GM19328 (cell line): ENCODE measurements around the gene TEN1.
"Not testable (repeated sequence)": the region's sequence is repeated elsewhere in the genome, so short reads cannot be mapped to it uniquely, and the experiment has no call there.

Source experiments
- ATAC-seq: cut with Tn5 transposase; IDR thresholded peaks from one replicate; pipeline ENCODE4 v1.9.1; 2021; ENCODE audit warnings: mild to moderate bottlenecking, moderate library complexity; ENCODE audit not compliant: unreplicated experiment

TEN1 gene

GRCh38 chr17:76024353-76024752 lies 45.3 kb downstream of the TEN1 start:
- ATAC-seq = no peak

GRCh38 chr17:76025294-76025693 lies 46.3 kb downstream of the TEN1 start:
- ATAC-seq = no peak

- no peak for ATAC-seq
These were observed 47.7 kb downstream of the TEN1 start for GRCh38 chr17:76026714-76027158.

- ATAC-seq = no peak
These were observed 48.3 kb downstream of the TEN1 start, which contains the start of gene EVPL for GRCh38 chr17:76027159-76027839. Gene EVPL (minus strand): TSS chr17:76027306. CDS start chr17:76027198, 108 bp downstream.

GRCh38 chr17:76032073-76032779 lies 53.2 kb downstream of the TEN1 start:
- no peak for ATAC-seq

GRCh38 chr17:76032780-76033108 lies 53.7 kb downstream of the TEN1 start:
- ATAC-seq = no peak

- no peak for ATAC-seq
These were observed 54.1 kb downstream of the TEN1 start for GRCh38 chr17:76033139-76033538.

GRCh38 chr17:76034428-76035350 lies 55.6 kb downstream of the TEN1 start:
- no peak for ATAC-seq

- ATAC-seq = no peak
These were observed 57.6 kb downstream of the TEN1 start for GRCh38 chr17:76036497-76037261.

GRCh38 chr17:76038050-76038449 lies 59.0 kb downstream of the TEN1 start:
- no peak for ATAC-seq

- ATAC-seq = no peak
These were observed 60.1 kb downstream of the TEN1 start for GRCh38 chr17:76039121-76039520.

- no peak for ATAC-seq
These were observed 61.3 kb downstream of the TEN1 start for GRCh38 chr17:76040376-76040775.

- not testable (repeated sequence) for ATAC-seq
These were observed 63.8 kb downstream of the TEN1 start for GRCh38 chr17:76042868-76043267.

GRCh38 chr17:76044475-76045007 lies 65.5 kb downstream of the TEN1 start:
- ATAC-seq = not testable (repeated sequence)

- no peak for ATAC-seq
These were observed 67.0 kb downstream of the TEN1 start for GRCh38 chr17:76046064-76046463.

- ATAC-seq = no peak
These were observed 69.1 kb downstream of the TEN1 start for GRCh38 chr17:76048025-76048605.

GRCh38 chr17:76048711-76049110 lies 69.7 kb downstream of the TEN1 start:
- no peak for ATAC-seq

- ATAC-seq = no peak
These were observed 70.2 kb downstream of the TEN1 start for GRCh38 chr17:76049239-76049638.

GRCh38 chr17:76049836-76050537 lies 70.9 kb downstream of the TEN1 start:
- ATAC-seq = no peak
